Neural progenitor cell (in vitro differentiated cells): Measurements from ENCODE around the gene THUMPD2.

Source experiments
- CTCF ChIP-seq: fragments of 200-600 bp; sonication (generic); IDR thresholded peaks from 2 replicates; pipeline ENCODE4 v1.5.1; 2017; ENCODE audit warnings: antibody characterized with exemption, mild to moderate bottlenecking
- EZH2 ChIP-seq: fragments of 200-600 bp; sonication (generic); IDR thresholded peaks from 2 replicates; pipeline ENCODE4 v1.6.1; 2017; ENCODE audit warnings: antibody characterized with exemption, mild to moderate bottlenecking, moderate library complexity

GRCh38 chr2:39720970-39721369 lies 58.1 kb downstream of the THUMPD2 start:
- no peak for TF ChIP-seq EZH2
- TF ChIP-seq CTCF: no peak
